Measurements from ENCODE around the gene RAB5A.

DNA sequence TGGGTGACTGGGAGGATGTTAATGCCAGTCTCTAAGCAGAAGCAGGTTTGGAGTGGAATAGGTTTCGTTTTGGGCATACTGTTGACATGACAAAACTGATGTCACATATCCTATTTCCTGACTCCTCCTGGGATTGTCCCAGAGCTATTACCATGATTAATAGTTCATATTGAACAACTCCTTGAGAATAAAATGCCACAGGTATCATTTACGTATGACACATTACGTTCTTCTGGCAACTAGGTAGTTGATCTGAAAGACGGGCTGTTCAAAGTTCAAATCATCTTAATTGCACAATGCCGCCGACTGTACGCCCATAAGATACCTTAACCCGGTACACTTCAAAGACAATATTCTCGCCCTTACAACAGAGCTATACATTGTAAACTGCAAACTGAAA lies 1.4 kb upstream of the RAB5A start:
- no peak for TF ChIP-seq EZH2 (IDR thresholded peaks at IDR 0.05; ENCODE audit: borderline replicate concordance, low read length)
- TF ChIP-seq, protein P1, sequence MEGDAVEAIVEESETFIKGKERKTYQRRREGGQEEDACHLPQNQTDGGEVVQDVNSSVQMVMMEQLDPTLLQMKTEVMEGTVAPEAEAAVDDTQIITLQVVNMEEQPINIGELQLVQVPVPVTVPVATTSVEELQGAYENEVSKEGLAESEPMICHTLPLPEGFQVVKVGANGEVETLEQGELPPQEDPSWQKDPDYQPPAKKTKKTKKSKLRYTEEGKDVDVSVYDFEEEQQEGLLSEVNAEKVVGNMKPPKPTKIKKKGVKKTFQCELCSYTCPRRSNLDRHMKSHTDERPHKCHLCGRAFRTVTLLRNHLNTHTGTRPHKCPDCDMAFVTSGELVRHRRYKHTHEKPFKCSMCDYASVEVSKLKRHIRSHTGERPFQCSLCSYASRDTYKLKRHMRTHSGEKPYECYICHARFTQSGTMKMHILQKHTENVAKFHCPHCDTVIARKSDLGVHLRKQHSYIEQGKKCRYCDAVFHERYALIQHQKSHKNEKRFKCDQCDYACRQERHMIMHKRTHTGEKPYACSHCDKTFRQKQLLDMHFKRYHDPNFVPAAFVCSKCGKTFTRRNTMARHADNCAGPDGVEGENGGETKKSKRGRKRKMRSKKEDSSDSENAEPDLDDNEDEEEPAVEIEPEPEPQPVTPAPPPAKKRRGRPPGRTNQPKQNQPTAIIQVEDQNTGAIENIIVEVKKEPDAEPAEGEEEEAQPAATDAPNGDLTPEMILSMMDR (IDR thresholded peaks at IDR 0.05; ENCODE audit: low read length) = no peak

All from OCI-LY1 (cell line).